ENCODE measurements around the gene PHTF2.

DNA sequence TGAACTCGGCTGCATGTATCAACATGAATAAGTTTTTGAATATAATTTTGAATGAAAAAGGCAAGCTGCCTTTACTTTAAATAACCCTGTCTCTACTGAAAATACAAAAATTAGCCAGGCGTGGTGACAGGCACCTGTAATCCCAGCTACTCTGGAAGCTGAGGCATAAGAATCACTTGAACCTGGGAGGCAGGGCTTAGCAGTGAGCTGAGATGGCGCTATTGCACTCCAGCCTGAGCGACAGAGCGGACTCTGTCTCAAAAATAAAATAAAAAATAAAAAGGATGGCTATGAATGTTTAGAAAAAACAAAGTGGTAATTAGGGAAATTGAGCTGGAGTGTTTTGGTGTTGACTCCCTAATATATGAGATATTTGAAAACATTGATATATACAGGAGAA is 133.3 kb downstream of the PHTF2 start:
- TF ChIP-seq, protein P1, sequence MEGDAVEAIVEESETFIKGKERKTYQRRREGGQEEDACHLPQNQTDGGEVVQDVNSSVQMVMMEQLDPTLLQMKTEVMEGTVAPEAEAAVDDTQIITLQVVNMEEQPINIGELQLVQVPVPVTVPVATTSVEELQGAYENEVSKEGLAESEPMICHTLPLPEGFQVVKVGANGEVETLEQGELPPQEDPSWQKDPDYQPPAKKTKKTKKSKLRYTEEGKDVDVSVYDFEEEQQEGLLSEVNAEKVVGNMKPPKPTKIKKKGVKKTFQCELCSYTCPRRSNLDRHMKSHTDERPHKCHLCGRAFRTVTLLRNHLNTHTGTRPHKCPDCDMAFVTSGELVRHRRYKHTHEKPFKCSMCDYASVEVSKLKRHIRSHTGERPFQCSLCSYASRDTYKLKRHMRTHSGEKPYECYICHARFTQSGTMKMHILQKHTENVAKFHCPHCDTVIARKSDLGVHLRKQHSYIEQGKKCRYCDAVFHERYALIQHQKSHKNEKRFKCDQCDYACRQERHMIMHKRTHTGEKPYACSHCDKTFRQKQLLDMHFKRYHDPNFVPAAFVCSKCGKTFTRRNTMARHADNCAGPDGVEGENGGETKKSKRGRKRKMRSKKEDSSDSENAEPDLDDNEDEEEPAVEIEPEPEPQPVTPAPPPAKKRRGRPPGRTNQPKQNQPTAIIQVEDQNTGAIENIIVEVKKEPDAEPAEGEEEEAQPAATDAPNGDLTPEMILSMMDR (IDR thresholded peaks at IDR 0.05; ENCODE audit: low read depth, low read length, poor library complexity, severe bottlenecking): no peak
- no peak for TF ChIP-seq EZH2phosphoT487 (IDR thresholded peaks at IDR 0.05; ENCODE audit: borderline replicate concordance, low read length)
